Endothelial cell of umbilical vein (primary cell): Measurements from ENCODE around the gene TRIM67. TPM values are rescaled to one million over a fixed set of nuclear protein-coding genes. Genes with fewer than 3 reads are reported as not detected.

Source experiments
- BruUV-seq: library from RNA; stranded (reverse); fragments of 400-500 nt; replicated peaks from 2 replicates; lab custom pipeline; 2021; lab: Mats Ljungman, UMichigan
- CTCF ChIA-PET: fragments of 300-600, 350-600 bp; sonication (Branson Sonifier 250); formaldehyde crosslinking; loops from one replicate; lab custom pipeline; 2021; ENCODE audit warnings: antibody characterized with exemption, inconsistent platforms; lab: Charles Lee
- POLR2A ChIA-PET: fragments of 300-600, 350-600 bp; sonication (Branson Sonifier 250); formaldehyde crosslinking; loops from one replicate; lab custom pipeline; 2021; ENCODE audit warnings: antibody characterized with exemption, inconsistent platforms; lab: Charles Lee
- DNase-seq: peaks from one replicate; pipeline ENCODE4 v3.0.0-alpha.2; 2011; ENCODE audit warnings: low read depth, low spot score
- FAIRE-seq: peaks from 2 replicates; lab custom pipeline; 2011; peaks lifted over from hg19 to GRCh38; lab: Jason Lieb, UNC
- H2AFZ ChIP-seq: 2 replicates; pipeline ENCODE4 v1.6.0; 2012; ENCODE audit warnings: low read depth, low read length, control low read depth, inconsistent platforms
- H3K27ac ChIP-seq: 2 replicates; pipeline ENCODE4 v1.5.1; 2011; ENCODE audit warnings: low read depth, mild to moderate bottlenecking, control low read depth, low read length, moderate library complexity; ENCODE audit not compliant: insufficient read depth
- H3K27me3 ChIP-seq, 2 experiments: 2 replicates each; pipeline versions ENCODE4 v1.6.0 to v1.6.1; 2011; ENCODE audit warnings: low read length in 2 of 2, mixed read lengths in 1 of 2; ENCODE audit not compliant: control insufficient read depth in 2 of 2, insufficient read depth in 2 of 2
- H3K36me3 ChIP-seq, 2 experiments: 2 replicates in 1 of 2; 3 replicates in 1 of 2; pipeline ENCODE4 v1.5.1; 2011; ENCODE audit warnings: low read length in 2 of 2, mild to moderate bottlenecking in 1 of 2, moderate library complexity in 1 of 2; ENCODE audit not compliant: control insufficient read depth in 2 of 2, insufficient read depth in 2 of 2; ENCODE audit errors: extremely low read depth in 1 of 2
- H3K4me1 ChIP-seq: 3 replicates; pipeline ENCODE4 v1.5.1; 2011; ENCODE audit warnings: mild to moderate bottlenecking, low read length; ENCODE audit not compliant: control insufficient read depth, insufficient read depth; ENCODE audit errors: extremely low read depth
- H3K4me2 ChIP-seq: 2 replicates; pipeline ENCODE4 v1.6.1; 2011; ENCODE audit warnings: low read length, control low read depth, mixed read lengths; ENCODE audit not compliant: insufficient read depth
- H3K4me3 ChIP-seq, 3 experiments: fragments of 200-600 bp in 1 of 3; sonication (generic), shearing (Covaris generic) in 1 of 3; replicated peaks in 1 of 3; 2 replicates each; pipeline ENCODE4 v1.5.1; 2011 to 2016; ENCODE audit warnings: control low read depth in 3 of 3, low read length in 3 of 3, mild to moderate bottlenecking in 2 of 3, inconsistent platforms in 1 of 3, low read depth in 1 of 3, moderate library complexity in 1 of 3; ENCODE audit not compliant: insufficient read depth in 1 of 3
- H3K79me2 ChIP-seq: 2 replicates; pipeline ENCODE4 v1.6.0; 2012; ENCODE audit warnings: low read length, inconsistent platforms; ENCODE audit not compliant: control insufficient read depth, insufficient read depth
- H3K9ac ChIP-seq: replicated peaks from 2 replicates; pipeline ENCODE3; 2011; ENCODE audit warnings: low read length, control low read depth; ENCODE audit not compliant: insufficient read depth; ENCODE audit errors: extremely low read depth
- H3K9me1 ChIP-seq: replicated peaks from 3 replicates; pipeline ENCODE4 v1.6.0; 2011; ENCODE audit warnings: mild to moderate bottlenecking, low read length; ENCODE audit not compliant: control insufficient read depth, insufficient read depth; ENCODE audit errors: extremely low read depth
- H3K9me3 ChIP-seq: replicated peaks from 2 replicates; pipeline ENCODE4 v1.5.1; 2012; ENCODE audit warnings: low read length, inconsistent platforms; ENCODE audit not compliant: control insufficient read depth, insufficient read depth
- H4K20me1 ChIP-seq: replicated peaks from 2 replicates; pipeline ENCODE3; 2011; ENCODE audit warnings: mild to moderate bottlenecking, low read length; ENCODE audit not compliant: control insufficient read depth, insufficient read depth; ENCODE audit errors: extremely low read depth
- CTCF ChIP-seq, 2 donors: IDR thresholded peaks; 1 replicate in 1 of 2; 2 replicates in 1 of 2; pipeline ENCODE4 v1.5.1; 2011; ENCODE audit warnings: low read length in 2 of 2, mild to moderate bottlenecking in 2 of 2, moderate library complexity in 2 of 2, control low read depth in 1 of 2, inconsistent platforms in 1 of 2, low read depth in 1 of 2; ENCODE audit not compliant: insufficient read depth in 1 of 2; ENCODE audit errors: extremely low read depth in 1 of 2
- FOS ChIP-seq: IDR thresholded peaks from 2 replicates; pipeline ENCODE4 v1.6.1; 2011; ENCODE audit warnings: mild to moderate bottlenecking, low read length, moderate library complexity, borderline replicate concordance; ENCODE audit not compliant: insufficient read depth
- GATA2 ChIP-seq: IDR thresholded peaks from 2 replicates; pipeline ENCODE4 v1.7.0; 2011; ENCODE audit warnings: low read depth, mild to moderate bottlenecking, moderate library complexity, mixed read lengths, low read length; ENCODE audit not compliant: insufficient read length, insufficient read depth
- JUN ChIP-seq: IDR thresholded peaks from 2 replicates; pipeline ENCODE4 v1.6.1; 2011; ENCODE audit warnings: borderline replicate concordance, low read depth; ENCODE audit not compliant: insufficient read length, insufficient read depth
- MAX ChIP-seq: IDR thresholded peaks from 2 replicates; pipeline ENCODE4 v1.6.1; 2011; ENCODE audit not compliant: insufficient read depth, insufficient read length
- MYC ChIP-seq: IDR thresholded peaks from one replicate; pipeline ENCODE4 v1.6.1; 2011; ENCODE audit warnings: mild to moderate bottlenecking, low read depth, low read length
- POLR2A ChIP-seq: IDR thresholded peaks from 2 replicates; pipeline ENCODE4 v1.6.1; 2012; ENCODE audit warnings: low read depth, mild to moderate bottlenecking, control low read depth, low read length
- dilution Hi-C: fragments of 300-500 bp; cut with MboI; formaldehyde crosslinking; loops from one replicate; pipeline ENCODE4 v1.15.0; 2019; ENCODE audit warnings: low sequenced_read_pairs; ENCODE audit not compliant: extremely low pct_ligation_motif_present
- intact Hi-C: fragments of 100-400 bp; cut with micrococcal nuclease; formaldehyde crosslinking; loops from one replicate; pipeline ENCODE4 v1.10.0; 2022
- polyA plus RNA-seq, 4 experiments: library from polyadenylated mRNA; depleted of rRNA in 3 of 4; stranded (reverse) in 3 of 4; unstranded in 1 of 4; fragments of >200 nt; gene quantifications; 2 replicates each; pipeline versions ENCODE4 v1.2.1 to v1.2.3, GENCODE V29; 2011 to 2012; ENCODE audit warnings: missing spikeins in 1 of 4
- total RNA-seq: library from RNA; stranded (reverse); gene quantifications from 2 replicates; pipeline ENCODE4 v1.2.3, GENCODE V29; 2021

The TRIM67 gene
- total and polyA plus RNA-seq, 2 donors (not counting 3 experiments of a cell fraction or from before 2014, with no cell fraction given) = not detected

- H3K9ac ChIP-seq = no peak overlapping the region
- H2AFZ ChIP-seq = no peak overlapping the region
- intact Hi-C loops = loop anchor here (1.0 to 5.0 kb wide), 4 partner anchors 23 to 135 kb away; no protein-coding TSS in a partner anchor
Measured at GRCh38 chr1:231162297-231162969, 575 bp downstream of the TRIM67 start.

More at GRCh38 chr1:231162297-231162969, 575 bp downstream of the TRIM67 start:
- no peaks in the 10 kb centered on the region for H4K20me1 ChIP-seq
- H3K79me2 ChIP-seq = no peaks in the 10 kb centered on the region
- H3K27ac ChIP-seq = no peak overlapping the region
- H3K4me3 ChIP-seq = peak overlapping the region in 1 of 3 experiments; percentile 19
- no peaks in the 10 kb centered on the region for H3K9me3 ChIP-seq
- no peaks in the 10 kb centered on the region for H3K4me1 ChIP-seq
- peak; percentile 34 for DNase-seq
- H3K4me2 ChIP-seq = peak overlapping the region; percentile 53
- dilution Hi-C loops = no loop called here
- ChIA-PET POLR2A (no interaction called here), CTCF (interaction anchor here (0.6 to 1.8 kb wide), 5 partner anchors 54 to 520 kb away, joined by 3 to 5 read pairs (median 3); partner anchors contain the start of gene COG2)
- H3K27me3 ChIP-seq = peaks cover 57 to 72% of the 10 kb centered on the region in 2 experiments
- no TSS peak for BruUV-seq
- no peak for FAIRE-seq
- TF ChIP-seq FOS (no peak), JUN (no peak), MYC (no peak), POLR2A (no peak), GATA2 (no peak), MAX (no peak), CTCF (IDR thresholded peaks at IDR 0.05; ENCODE audit: extremely low read depth in 1 of 2, insufficient read depth in 1 of 2, low read depth in 1 of 2, low read length in 2 of 2) (no peak)
- H3K36me3 ChIP-seq = no peaks in the 10 kb centered on the region
- no peaks in the 10 kb centered on the region for H3K9me1 ChIP-seq
